HepG2 (cell line): ENCODE data around the gene SDK2. TPM values are rescaled to one million over a fixed set of nuclear protein-coding genes. Genes with fewer than 3 reads are reported as not detected.

Source experiments
- ATAC-seq: fragments of 200-7000 bp; cut with Tn5 transposase; 3 replicates; pipeline ENCODE4 v1.9.1; 2020; ENCODE audit warnings: mild to moderate bottlenecking, moderate library complexity
- BruUV-seq: library from RNA; stranded (reverse); fragments of 400-500 nt; replicated peaks from 2 replicates; lab custom pipeline; 2021; lab: Mats Ljungman, UMichigan
- CTCF ChIA-PET: fragments of 300-600 bp; formaldehyde crosslinking; extraction: SDS; loops from one replicate; lab custom pipeline; 2021; ENCODE audit warnings: low total read pairs, inconsistent platforms, low intra/inter-chr PET ratio; lab: Yijun Ruan, JAX
- POLR2A ChIA-PET: fragments of 350-600 bp; sonication (Branson Sonifier 250); formaldehyde crosslinking; loops from one replicate; lab custom pipeline; 2020; ENCODE audit warnings: antibody characterized with exemption, inconsistent platforms; lab: Yijun Ruan, JAX
- DNase-seq: peaks from one replicate; pipeline ENCODE4 v3.0.0-alpha.2; 2015; ENCODE audit warnings: low spot score
- FAIRE-seq: peaks from 3 replicates; lab custom pipeline; 2011; peaks lifted over from hg19 to GRCh38; lab: Jason Lieb, UNC
- H2AFZ ChIP-seq: one replicate; pipeline ENCODE4 v1.6.1; 2011; ENCODE audit warnings: low read length, inconsistent platforms
- H3K27ac ChIP-seq: fragments of 300-600 bp; 3 replicates; pipeline ENCODE4 v1.8.0; 2011; ENCODE audit warnings: mixed run types, mild to moderate bottlenecking, mixed read lengths, low read length, inconsistent platforms; ENCODE audit not compliant: insufficient read depth; ENCODE audit errors: extremely low read length
- H3K27me3 ChIP-seq, 2 experiments: fragments of 200-600 bp in 1 of 2; 2 replicates in 1 of 2; 3 replicates in 1 of 2; pipeline versions ENCODE4 v1.6.0 to v1.8.0; 2011; ENCODE audit warnings: low read length in 2 of 2, mild to moderate bottlenecking in 2 of 2, moderate library complexity in 2 of 2, inconsistent platforms in 1 of 2; ENCODE audit not compliant: insufficient read depth in 2 of 2, control insufficient read depth in 1 of 2
- H3K36me3 ChIP-seq, 2 experiments: fragments of 200-600 bp in 1 of 2; replicated peaks in 1 of 2; 2 replicates in 1 of 2; 3 replicates in 1 of 2; pipeline versions ENCODE4 v1.5.1 to v1.8.0; 2011; ENCODE audit warnings: low read length in 2 of 2, inconsistent platforms in 1 of 2; ENCODE audit not compliant: insufficient read depth in 2 of 2, control insufficient read depth in 1 of 2
- H3K4me1 ChIP-seq: 2 replicates; pipeline ENCODE4 v1.5.1; 2012; ENCODE audit warnings: low read length, inconsistent platforms; ENCODE audit not compliant: insufficient read depth
- H3K4me2 ChIP-seq: 2 replicates; pipeline ENCODE4 v1.6.0; 2011; ENCODE audit warnings: low read depth, low read length, inconsistent platforms
- H3K4me3 ChIP-seq, 3 experiments: fragments of 200-600 bp in 1 of 3; sonication (generic), shearing (Covaris generic) in 1 of 3; replicated peaks in 1 of 3; 2 replicates each; pipeline ENCODE4 v1.5.1; 2011 to 2016; ENCODE audit warnings: low read length in 3 of 3, inconsistent platforms in 2 of 3, low read depth in 2 of 3, mild to moderate bottlenecking in 2 of 3, control low read depth in 1 of 3, mixed read lengths in 1 of 3; ENCODE audit not compliant: insufficient read depth in 1 of 3
- H3K79me2 ChIP-seq: one replicate; pipeline ENCODE4 v1.6.1; 2011; ENCODE audit warnings: low read length, inconsistent platforms; ENCODE audit not compliant: insufficient read depth
- H3K9ac ChIP-seq: 2 replicates; pipeline ENCODE4 v1.6.0; 2011; ENCODE audit warnings: mild to moderate bottlenecking, low read depth, low read length, inconsistent platforms; ENCODE audit not compliant: insufficient read depth
- H3K9me3 ChIP-seq: 2 replicates; pipeline ENCODE4 v1.5.1; 2012; ENCODE audit warnings: mild to moderate bottlenecking, low read length
- H4K20me1 ChIP-seq: 2 replicates; pipeline ENCODE4 v1.6.0; 2011; ENCODE audit warnings: inconsistent platforms, mild to moderate bottlenecking, low read length, moderate library complexity; ENCODE audit not compliant: insufficient read depth
- BRD4 ChIP-seq: sonication (generic); formaldehyde crosslinking; IDR thresholded peaks from 2 replicates; pipeline ENCODE4 v1.4.0; 2020; ENCODE audit warnings: missing genetic modification reagents
- EHMT2 ChIP-seq: fragments of 200-600 bp; sonication (generic); IDR thresholded peaks from 2 replicates; pipeline ENCODE4 v1.7.0; 2017; ENCODE audit warnings: antibody characterized with exemption, low read depth, low read length, borderline replicate concordance
- KDM4B ChIP-seq: sonication (generic); formaldehyde crosslinking; IDR thresholded peaks from 2 replicates; pipeline ENCODE4 v1.4.0; 2020; ENCODE audit warnings: missing genetic modification reagents
- KLF16 ChIP-seq, 2 experiments: sonication (generic) in 1 of 2; formaldehyde crosslinking in 1 of 2; IDR thresholded peaks; 2 replicates each; pipeline versions ENCODE4 v1.6.1 to v1.8.0; 2016 to 2023; ENCODE audit warnings: missing genetic modification reagents in 2 of 2, missing compliant biosample characterization in 1 of 2
- MTF2 ChIP-seq: sonication (generic); formaldehyde crosslinking; IDR thresholded peaks from 2 replicates; pipeline ENCODE4 v1.5.0; 2020; ENCODE audit warnings: missing genetic modification reagents, borderline replicate concordance
- MXI1 ChIP-seq: IDR thresholded peaks from 3 replicates; pipeline ENCODE4 v1.6.1; 2012; ENCODE audit warnings: low read depth, low read length, inconsistent platforms, borderline replicate concordance
- PPARG ChIP-seq: conservative IDR thresholded peaks from 2 replicates; pipeline ENCODE4 v1.6.1; 2016; ENCODE audit warnings: missing biosample characterization, missing genetic modification reagents
- SOX13 ChIP-seq, 3 experiments: fragments of 450-650 bp in 1 of 3; sonication (generic) in 1 of 3; formaldehyde crosslinking in 1 of 3; IDR thresholded peaks in 2 of 3; conservative IDR thresholded peaks in 1 of 3; 2 replicates each; pipeline versions ENCODE4 v1.5.0 to v1.6.1; 2016 to 2020; ENCODE audit warnings: antibody characterized with exemption in 1 of 3, mild to moderate bottlenecking in 1 of 3, missing compliant biosample characterization in 1 of 3, missing genetic modification reagents in 1 of 3, moderate library complexity in 1 of 3
- YEATS4 ChIP-seq: sonication (generic); formaldehyde crosslinking; IDR thresholded peaks from 2 replicates; pipeline ENCODE4 v1.4.0; 2020; ENCODE audit warnings: missing genetic modification reagents, borderline replicate concordance
- ZNF224 ChIP-seq: sonication (generic); formaldehyde crosslinking; IDR thresholded peaks from 2 replicates; pipeline ENCODE4 v1.5.0; 2020; ENCODE audit warnings: mild to moderate bottlenecking, missing genetic modification reagents
- ZNF614 ChIP-seq: IDR thresholded peaks from 2 replicates; pipeline ENCODE4 v1.6.1; 2018; ENCODE audit warnings: missing biosample characterization, missing genetic modification reagents, inconsistent platforms, borderline replicate concordance
- ZNF7 ChIP-seq: IDR thresholded peaks from 2 replicates; pipeline ENCODE4 v1.6.1; 2016; ENCODE audit warnings: missing biosample characterization, missing genetic modification reagents
- whole genome bisulfite sequencing: methylation state at CpG from one replicate; pipeline ENCODE4 v1.1.6; 2017; ENCODE audit warnings: low lambda C conversion rate; 5-methylcytosine and 5-hydroxymethylcytosine counted together
- in situ Hi-C: cut with HindIII; loops from 2 replicates; pipeline ENCODE4 v1.10.0; 2017; ENCODE audit warnings: low pct_unique_long_range_greater_than_20kb; ENCODE audit not compliant: extremely low pct_ligation_motif_present
- intact Hi-C: fragments of 100-400 bp; cut with micrococcal nuclease; formaldehyde crosslinking; loops from one replicate; pipeline ENCODE4 v1.10.0; 2022; ENCODE audit not compliant: unreplicated experiment
- polyA plus RNA-seq, 8 experiments: library from polyadenylated mRNA; depleted of rRNA in 3 of 8; stranded (reverse) in 7 of 8; unstranded in 1 of 8; fragments of >200 nt; fragmentation: Illumina TruSeq in 4 of 8; extraction: Trizol in 4 of 8; gene quantifications; 2 replicates each; pipeline versions ENCODE4 v1.2.1 to v1.2.3, GENCODE V29; 2011 to 2016; ENCODE audit warnings: low read depth in 4 of 8, missing spikeins in 1 of 8, mixed read lengths in 1 of 8; ENCODE audit not compliant: insufficient read depth in 1 of 8
- total RNA-seq, 5 experiments: library from RNA; depleted of rRNA; stranded (reverse); fragments of >200 nt; fragmentation: Illumina TruSeq; extraction: Trizol; gene quantifications; 2 replicates each; pipeline ENCODE4 v1.2.3, GENCODE V29; 2016; ENCODE audit warnings: low read depth in 1 of 5
- TF ChIP-seq, protein P1 (sequence below): sonication (generic); formaldehyde crosslinking; IDR thresholded peaks from 2 replicates; pipeline ENCODE4 v1.4.0; 2020; ENCODE audit warnings: missing genetic modification reagents
- TF ChIP-seq, protein P2 (sequence below): sonication (generic); formaldehyde crosslinking; IDR thresholded peaks from 2 replicates; pipeline ENCODE4 v1.5.0; 2020; ENCODE audit warnings: missing genetic modification reagents
- TF ChIP-seq, protein P3 (sequence below): IDR thresholded peaks from 2 replicates; pipeline ENCODE4 v1.6.1; 2016; ENCODE audit warnings: missing biosample characterization, missing genetic modification reagents, low read depth
- TF ChIP-seq, protein P4 (sequence below): sonication (generic); IDR thresholded peaks from 2 replicates; pipeline ENCODE4 v1.6.1; 2016; ENCODE audit warnings: low read depth, borderline replicate concordance

SDK2 gene
- total and polyA plus RNA-seq, 2 of the 13 experiments (the other 11 are each of a cell fraction or from before 2014, with no cell fraction given) = not detected

DNA sequence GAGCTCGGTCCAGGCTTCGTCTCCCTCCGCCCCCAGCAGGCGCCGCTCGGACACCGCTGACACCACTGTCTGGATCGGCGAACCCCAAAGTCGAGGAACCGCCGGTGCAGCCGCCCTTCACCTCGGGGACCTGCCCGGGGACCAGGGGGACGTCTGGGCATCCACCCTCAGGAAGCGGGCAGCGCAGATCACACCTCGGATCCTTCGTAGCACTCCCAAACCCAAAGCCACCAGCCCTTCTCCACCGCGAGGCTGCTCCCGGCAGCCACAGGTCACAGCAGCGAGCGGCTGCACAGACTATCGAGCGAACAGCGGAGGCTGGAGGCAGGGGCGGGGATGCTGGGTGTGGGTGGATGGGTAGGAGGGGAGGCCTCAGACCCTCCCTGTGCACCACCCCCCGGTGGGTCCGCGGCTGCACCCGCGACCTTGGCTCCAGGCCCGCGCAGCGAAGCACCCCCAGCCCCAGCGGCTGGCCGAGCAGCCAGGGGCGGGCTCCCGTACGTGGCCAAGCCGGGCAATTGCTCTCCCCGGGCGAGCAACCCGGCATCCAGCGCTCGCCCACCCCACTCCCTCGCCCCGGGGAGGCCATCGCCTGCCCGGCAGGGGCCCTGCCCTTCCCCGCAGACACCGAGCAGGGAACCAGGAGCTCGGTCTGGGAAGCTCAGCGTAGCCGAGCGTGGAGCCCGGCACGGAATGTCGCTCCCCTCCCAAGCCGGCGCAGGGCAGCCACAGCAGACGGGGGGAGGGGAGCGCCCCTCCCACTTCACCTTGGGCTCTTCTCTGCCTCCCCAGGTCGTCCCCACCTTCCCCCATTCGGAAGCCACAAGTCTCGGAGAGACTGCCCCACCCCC, 1.0 kb downstream of the SDK2 start (continued):
- TF ChIP-seq, protein P1, sequence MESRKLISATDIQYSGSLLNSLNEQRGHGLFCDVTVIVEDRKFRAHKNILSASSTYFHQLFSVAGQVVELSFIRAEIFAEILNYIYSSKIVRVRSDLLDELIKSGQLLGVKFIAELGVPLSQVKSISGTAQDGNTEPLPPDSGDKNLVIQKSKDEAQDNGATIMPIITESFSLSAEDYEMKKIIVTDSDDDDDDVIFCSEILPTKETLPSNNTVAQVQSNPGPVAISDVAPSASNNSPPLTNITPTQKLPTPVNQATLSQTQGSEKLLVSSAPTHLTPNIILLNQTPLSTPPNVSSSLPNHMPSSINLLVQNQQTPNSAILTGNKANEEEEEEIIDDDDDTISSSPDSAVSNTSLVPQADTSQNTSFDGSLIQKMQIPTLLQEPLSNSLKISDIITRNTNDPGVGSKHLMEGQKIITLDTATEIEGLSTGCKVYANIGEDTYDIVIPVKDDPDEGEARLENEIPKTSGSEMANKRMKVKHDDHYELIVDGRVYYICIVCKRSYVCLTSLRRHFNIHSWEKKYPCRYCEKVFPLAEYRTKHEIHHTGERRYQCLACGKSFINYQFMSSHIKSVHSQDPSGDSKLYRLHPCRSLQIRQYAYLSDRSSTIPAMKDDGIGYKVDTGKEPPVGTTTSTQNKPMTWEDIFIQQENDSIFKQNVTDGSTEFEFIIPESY = peak; percentile 51; the same call in 1 of the 2 replicates
- TF ChIP-seq ZNF224 = no peak
- no peak for TF ChIP-seq BRD4 (CRISPR knock-in tag)
- no peak for TF ChIP-seq ZNF614
- TF ChIP-seq EHMT2 = no peak
- peak; percentile 30; the same call in 1 of the 2 replicates for TF ChIP-seq MTF2 (CRISPR knock-in tag)
- no peak for TF ChIP-seq MXI1
- TF ChIP-seq ZNF7 (CRISPR knock-in tag) = no peak
- TF ChIP-seq YEATS4 = 0 out of 2 replicates have a peak, but pooled peaks have one; percentile 24

DNA sequence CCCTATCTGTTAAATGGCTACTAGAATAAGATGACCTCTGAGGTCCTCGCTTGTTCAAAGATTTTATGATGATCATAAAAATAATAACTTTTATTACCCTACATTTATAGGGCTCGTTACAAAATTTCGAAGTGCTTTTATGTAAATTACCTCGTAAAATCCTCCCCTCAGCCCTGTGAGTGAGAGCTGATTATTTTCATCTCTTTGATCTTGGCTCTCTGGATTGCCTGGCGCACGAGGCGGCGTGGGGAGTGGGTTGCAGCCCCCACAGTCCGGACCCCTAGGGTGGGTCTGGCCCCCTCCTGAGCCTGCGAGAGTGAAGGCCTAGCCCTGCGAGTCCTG, 1.6 kb downstream of the SDK2 start:
- CTCF ChIA-PET = no interaction called here
- Histone ChIP-seq H3K9ac (no peak overlapping the region), H3K9me3 (no peaks in the 10 kb centered on the region), H3K4me1 (peaks cover 5% of the 10 kb centered on the region; the same call in 1 of the 2 replicates), H2AFZ (no peak overlapping the region), H3K27me3 (peaks cover 24 to 79% of the 10 kb centered on the region in 2 experiments), H3K79me2 (no peaks in the 10 kb centered on the region), H3K27ac (no peak overlapping the region), H4K20me1 (no peaks in the 10 kb centered on the region; the same call in 1 of the 2 replicates), H3K4me3 (no peak overlapping the region), H3K36me3 (no peaks in the 10 kb centered on the region), H3K4me2 (no peak overlapping the region; the same call in 1 of the 2 replicates)
- 5% methylated on average over 11 of the region's 11 CpGs for WGBS
- in situ Hi-C loops = loop anchor here (10.0 kb wide), 1 partner anchor 312 kb away; no protein-coding TSS in a partner anchor
- ATAC-seq (no peak), DNase-seq (no peak), FAIRE-seq (no peak)
- POLR2A ChIA-PET = no interaction called here
- no TSS peak for BruUV-seq
- intact Hi-C loops = no loop called here
- TF ChIP-seq KDM4B (CRISPR knock-in tag) = no peak
- TF ChIP-seq, protein P2, sequence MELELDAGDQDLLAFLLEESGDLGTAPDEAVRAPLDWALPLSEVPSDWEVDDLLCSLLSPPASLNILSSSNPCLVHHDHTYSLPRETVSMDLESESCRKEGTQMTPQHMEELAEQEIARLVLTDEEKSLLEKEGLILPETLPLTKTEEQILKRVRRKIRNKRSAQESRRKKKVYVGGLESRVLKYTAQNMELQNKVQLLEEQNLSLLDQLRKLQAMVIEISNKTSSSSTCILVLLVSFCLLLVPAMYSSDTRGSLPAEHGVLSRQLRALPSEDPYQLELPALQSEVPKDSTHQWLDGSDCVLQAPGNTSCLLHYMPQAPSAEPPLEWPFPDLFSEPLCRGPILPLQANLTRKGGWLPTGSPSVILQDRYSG (CRISPR knock-in tag) = no peak
- TF ChIP-seq KLF16 (CRISPR knock-in tag; IDR thresholded peaks at IDR 0.05) = no peak
- no peak for TF ChIP-seq PPARG (CRISPR knock-in tag)
- no peak for TF ChIP-seq SOX13 (IDR thresholded peaks at IDR 0.05)
- TF ChIP-seq SOX13 (CRISPR knock-in tag; conservative IDR thresholded peaks at IDR 0.05 in 1 of 2, IDR thresholded peaks at IDR 0.05 in 1 of 2) = no peak
- TF ChIP-seq, protein P3, sequence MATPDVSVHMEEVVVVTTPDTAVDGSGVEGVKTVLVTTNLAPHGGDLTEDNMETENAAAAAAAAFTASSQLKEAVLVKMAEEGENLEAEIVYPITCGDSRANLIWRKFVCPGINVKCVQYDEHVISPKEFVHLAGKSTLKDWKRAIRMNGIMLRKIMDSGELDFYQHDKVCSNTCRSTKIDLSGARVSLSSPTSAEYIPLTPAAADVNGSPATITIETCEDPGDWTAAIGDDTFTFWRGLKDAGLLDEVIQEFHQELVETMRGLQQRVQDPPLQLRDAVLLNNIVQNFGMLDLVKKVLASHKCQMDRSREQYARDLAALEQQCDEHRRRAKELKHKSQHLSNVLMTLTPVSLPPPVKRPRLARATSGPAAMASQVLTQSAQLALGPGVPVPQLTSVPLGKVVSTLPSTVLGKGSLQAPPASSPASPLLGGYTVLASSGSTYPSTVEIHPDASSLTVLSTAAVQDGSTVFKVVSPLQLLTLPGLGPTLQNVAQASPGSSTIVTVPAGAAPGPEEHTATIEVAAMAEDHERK (CRISPR knock-in tag) = no peak
- TF ChIP-seq, protein P4, sequence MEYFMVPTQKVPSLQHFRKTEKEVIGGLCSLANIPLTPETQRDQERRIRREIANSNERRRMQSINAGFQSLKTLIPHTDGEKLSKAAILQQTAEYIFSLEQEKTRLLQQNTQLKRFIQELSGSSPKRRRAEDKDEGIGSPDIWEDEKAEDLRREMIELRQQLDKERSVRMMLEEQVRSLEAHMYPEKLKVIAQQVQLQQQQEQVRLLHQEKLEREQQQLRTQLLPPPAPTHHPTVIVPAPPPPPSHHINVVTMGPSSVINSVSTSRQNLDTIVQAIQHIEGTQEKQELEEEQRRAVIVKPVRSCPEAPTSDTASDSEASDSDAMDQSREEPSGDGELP = no peak
- no peak for TF ChIP-seq ZNF7 (CRISPR knock-in tag)
